Measurements from ENCODE around the gene PRCC.

PRCC gene

DNA sequence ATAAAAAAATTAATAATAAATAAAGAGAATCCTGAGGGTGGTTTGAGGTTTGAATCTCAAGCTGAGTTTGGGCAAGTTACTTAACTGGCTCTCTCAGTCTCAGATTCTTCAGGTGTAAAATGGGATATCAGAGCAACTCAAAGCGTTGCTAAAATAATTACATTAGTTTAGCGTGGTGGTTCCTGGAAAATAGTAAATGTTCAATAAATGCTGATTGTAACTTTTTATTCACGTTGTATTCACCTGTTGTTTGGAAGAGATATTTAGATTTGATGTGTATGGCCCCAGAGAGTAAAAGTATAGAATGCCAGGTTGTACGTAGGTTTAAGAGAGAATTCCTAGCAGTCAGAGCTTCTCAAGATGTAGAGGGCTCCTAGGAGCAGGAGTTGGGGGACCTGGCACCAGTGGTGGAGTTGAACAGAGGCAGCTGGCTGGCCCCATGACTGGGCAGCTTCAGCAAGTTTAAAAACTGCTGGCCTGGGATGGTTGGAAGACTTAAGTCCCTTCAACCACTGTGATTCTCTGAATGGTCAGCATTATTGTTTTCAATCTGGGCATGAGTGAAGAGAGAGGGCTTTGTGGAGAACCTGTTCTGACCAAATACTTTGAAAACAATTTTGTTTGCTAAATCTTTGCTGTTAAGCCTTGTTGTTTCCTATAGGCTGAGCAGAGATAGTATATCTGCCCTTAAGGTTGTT, 22.4 kb downstream of the PRCC start:
- no peak for DNase-seq (ENCODE audit: low read depth)
- H3K4me3 ChIP-seq (ENCODE audit: low read depth, low read length): no peak overlapping the region
- TF ChIP-seq, protein P1, sequence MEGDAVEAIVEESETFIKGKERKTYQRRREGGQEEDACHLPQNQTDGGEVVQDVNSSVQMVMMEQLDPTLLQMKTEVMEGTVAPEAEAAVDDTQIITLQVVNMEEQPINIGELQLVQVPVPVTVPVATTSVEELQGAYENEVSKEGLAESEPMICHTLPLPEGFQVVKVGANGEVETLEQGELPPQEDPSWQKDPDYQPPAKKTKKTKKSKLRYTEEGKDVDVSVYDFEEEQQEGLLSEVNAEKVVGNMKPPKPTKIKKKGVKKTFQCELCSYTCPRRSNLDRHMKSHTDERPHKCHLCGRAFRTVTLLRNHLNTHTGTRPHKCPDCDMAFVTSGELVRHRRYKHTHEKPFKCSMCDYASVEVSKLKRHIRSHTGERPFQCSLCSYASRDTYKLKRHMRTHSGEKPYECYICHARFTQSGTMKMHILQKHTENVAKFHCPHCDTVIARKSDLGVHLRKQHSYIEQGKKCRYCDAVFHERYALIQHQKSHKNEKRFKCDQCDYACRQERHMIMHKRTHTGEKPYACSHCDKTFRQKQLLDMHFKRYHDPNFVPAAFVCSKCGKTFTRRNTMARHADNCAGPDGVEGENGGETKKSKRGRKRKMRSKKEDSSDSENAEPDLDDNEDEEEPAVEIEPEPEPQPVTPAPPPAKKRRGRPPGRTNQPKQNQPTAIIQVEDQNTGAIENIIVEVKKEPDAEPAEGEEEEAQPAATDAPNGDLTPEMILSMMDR (IDR thresholded peaks at IDR 0.05; ENCODE audit: insufficient read depth, low read depth, low read length, missing control alignments): no peak

DNA sequence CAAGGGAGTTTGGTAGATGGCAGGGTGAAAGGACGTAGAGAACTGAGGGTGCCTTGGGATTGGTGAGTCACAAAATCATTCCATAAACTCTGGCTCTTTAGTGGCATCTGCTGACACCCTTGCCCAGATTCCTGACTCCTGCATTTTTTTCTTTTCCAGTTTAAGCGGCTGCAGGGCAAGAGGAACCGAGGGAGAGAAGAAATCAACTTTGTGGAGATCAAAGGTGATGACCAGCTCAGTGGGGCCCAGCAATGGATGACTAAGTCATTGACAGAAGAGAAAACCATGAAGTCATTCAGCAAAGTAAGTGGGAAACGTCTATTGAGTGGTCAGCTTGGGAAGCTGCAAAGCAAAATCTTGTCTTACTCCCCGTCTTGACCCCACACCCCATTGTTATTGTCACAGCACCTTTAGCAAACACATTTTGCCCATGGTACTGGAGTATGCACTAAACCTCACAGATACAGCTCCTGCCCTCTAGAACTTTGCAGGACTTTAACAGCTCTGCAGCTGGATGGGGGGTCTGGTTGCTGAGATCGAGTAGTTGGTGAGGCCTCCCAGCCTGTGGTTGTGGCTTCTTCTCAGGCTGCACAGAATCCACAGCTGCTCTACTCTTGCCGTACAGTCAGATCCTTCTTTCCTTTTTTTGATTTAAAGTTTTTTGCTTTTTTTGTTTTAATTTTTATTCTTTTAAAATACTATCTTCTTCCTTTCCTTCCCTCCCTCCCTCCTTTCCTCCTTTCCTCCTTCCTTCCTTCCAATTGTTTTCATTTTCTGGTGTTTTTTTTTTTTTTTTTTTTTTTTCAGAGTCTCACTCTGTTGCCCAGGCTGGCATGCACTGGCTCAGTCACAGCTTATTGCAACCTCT, 27.4 kb downstream of the PRCC start:
- no peak for DNase-seq (ENCODE audit: low read depth)
- TF ChIP-seq, protein P1 (IDR thresholded peaks at IDR 0.05; ENCODE audit: insufficient read depth, low read depth, low read length, missing control alignments): no peak
- H3K4me3 ChIP-seq (ENCODE audit: low read depth, low read length): no peak overlapping the region

DNA sequence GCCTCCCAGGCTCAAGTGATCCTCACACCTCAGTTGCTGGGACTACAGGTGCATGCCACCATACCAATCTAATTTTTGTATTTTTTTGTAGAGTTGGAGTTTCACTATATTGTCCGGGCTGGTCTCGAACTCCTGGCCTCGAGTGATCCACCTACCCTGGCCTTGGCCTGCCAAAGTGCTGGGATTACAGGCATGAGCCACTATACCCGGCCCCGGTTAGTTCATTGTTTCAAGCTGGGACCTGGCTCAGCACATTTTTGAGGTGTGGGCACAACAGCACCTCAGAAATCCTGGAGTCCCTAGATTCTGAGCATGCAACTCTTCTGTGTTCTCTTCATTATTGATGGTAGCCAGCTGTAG, 28.0 kb downstream of the PRCC start:
- no peak for DNase-seq (ENCODE audit: low read depth)
- TF ChIP-seq, protein P1 (IDR thresholded peaks at IDR 0.05; ENCODE audit: insufficient read depth, low read depth, low read length, missing control alignments): no peak
- H3K4me3 ChIP-seq (ENCODE audit: low read depth, low read length): no peak overlapping the region

DNA sequence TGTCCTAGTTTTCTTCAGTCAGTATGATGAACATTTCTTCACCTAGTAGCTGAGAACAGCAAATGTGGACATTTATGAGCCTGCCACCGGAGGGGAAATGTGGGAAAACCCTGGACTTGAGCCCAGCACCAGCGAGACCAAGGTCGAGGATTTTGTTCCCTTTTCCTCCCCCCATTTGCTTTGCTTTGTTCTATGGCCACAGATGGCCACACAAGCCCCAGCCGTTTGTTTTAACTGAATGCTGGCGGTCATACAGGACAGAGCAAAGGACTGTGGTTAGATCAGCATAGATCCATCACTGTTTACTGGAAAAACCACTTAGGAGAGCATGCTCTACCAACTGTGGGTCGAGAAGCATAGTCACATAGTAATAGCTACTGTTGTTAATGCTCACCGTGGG, 28.5 kb downstream of the PRCC start:
- no peak for DNase-seq (ENCODE audit: low read depth)
- no peak overlapping the region for H3K4me3 ChIP-seq (ENCODE audit: low read depth, low read length)
- TF ChIP-seq, protein P1 (IDR thresholded peaks at IDR 0.05; ENCODE audit: insufficient read depth, low read depth, low read length, missing control alignments): no peak

DNA sequence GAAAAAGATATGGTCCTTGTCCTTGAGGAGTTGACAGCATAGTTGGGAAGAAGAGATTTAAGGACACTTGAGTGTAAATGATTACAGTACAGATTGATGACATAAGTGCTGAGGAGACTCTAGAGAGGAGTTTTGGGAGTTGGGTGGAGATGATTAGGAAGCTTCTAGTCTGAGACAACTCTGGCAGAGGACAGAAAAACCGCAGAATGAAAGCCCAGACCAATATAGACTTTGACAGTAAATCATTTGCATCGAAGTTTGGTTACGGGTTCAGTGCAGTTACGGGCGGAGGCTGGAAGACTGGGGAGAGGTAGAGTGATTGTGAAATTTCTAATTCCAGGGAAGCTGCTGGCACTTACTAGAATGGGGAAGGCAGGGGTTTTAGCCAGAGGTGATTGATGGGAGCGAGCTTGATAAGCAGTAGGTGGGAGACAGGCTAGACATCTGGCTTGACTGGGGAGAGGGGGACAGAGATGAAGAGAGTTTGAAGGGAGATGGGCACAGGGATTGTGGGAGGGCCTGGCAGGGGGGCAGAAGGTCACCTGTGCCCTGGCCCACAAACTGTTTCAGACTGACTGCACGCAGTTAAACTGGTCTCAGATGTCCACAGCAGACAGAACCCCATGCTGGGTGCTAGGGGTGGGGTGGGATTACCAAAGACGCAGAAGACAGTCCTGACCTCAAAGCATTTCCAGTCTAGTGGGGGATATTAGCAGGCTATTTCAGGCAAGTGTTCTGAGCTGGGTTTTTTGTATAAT, 29.2 kb downstream of the PRCC start:
- TF ChIP-seq, protein P1 (IDR thresholded peaks at IDR 0.05; ENCODE audit: insufficient read depth, low read depth, low read length, missing control alignments): no peak
- peak; percentile 24 for DNase-seq (ENCODE audit: low read depth)
- H3K4me3 ChIP-seq (ENCODE audit: low read depth, low read length): no peak overlapping the region

DNA sequence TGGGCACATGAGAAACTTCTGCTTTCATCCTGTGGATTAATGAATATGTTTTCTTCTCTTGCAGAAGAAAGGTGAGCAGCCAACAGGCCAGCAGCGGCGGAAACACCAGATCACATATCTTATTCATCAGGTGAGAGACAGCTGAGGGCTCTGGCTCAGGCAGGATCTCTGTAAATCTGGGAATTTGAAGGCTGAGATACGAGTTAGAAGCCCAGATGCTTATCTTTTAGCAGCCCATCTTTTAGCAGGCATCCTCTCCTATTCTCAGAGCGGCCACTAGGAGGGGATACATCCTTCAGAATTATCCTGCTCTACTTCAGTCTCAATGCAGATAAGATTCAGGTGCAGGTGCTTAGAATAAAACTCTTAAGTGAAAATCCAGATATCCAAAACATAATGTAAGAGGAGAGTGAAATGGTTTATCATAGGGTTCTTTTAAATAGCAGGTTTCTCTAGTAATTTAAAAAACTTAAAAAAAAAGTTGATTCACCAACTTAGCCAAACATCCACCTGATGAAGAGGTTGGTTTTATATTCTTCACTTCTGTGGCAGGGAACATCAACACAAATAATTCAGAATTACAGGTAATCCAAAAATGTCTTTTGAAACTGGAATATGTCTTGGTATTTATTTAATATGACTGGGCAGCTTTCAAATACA, 30.0 kb downstream of the PRCC start:
- TF ChIP-seq, protein P1 (IDR thresholded peaks at IDR 0.05; ENCODE audit: insufficient read depth, low read depth, low read length, missing control alignments): peak; percentile 82
- DNase-seq (ENCODE audit: low read depth): peak; percentile 69
- H3K4me3 ChIP-seq (ENCODE audit: low read depth, low read length): no peak overlapping the region

Measured in GM12865 (cell line).